Measurements from ENCODE around the gene KLHDC9. TPM values are rescaled to one million over a fixed set of nuclear protein-coding genes. Genes with fewer than 3 reads are reported as not detected.
A peak's percentile ranks its signal among the peaks of the same experiment; 100 is the strongest.

Gene KLHDC9
- total RNA-seq, 2 experiments from 2014 or later: 0.43 TPM; not detected in 1

- no peak for ATAC-seq
- Mint-ChIP-seq H3K4me3 (no peak overlapping the region), H3K36me3 (ENCODE audit: low read depth) (peaks cover 24% of the 10 kb centered on the region), H3K9me3 (no peaks in the 10 kb centered on the region), H3K4me1 (ENCODE audit: low read depth) (peaks cover 41% of the 10 kb centered on the region), H3K27ac (no peak overlapping the region), H3K27me3 (no peaks in the 10 kb centered on the region)
- ChIA-PET CTCF (interaction anchor here (1.0 to 9.4 kb wide), 8 partner anchors 12 to 103 kb away, joined by 3 to 200 read pairs (median 4); partner anchors contain the start of genes ARHGAP30 and USF1), POLR2A (interaction anchor here (1.1 to 8.2 kb wide), 7 partner anchors 18 to 62 kb away, joined by 3 to 57 read pairs (median 3); partner anchors contain the start of genes ARHGAP30, TSTD1 and USF1)
- intact Hi-C loops (cut with micrococcal nuclease): loop anchor here (5.0 kb wide), 1 partner anchor 33 kb away; the partner anchor contains the start of gene ARHGAP30
- no peak for DNase-seq
- no peak for TF ChIP-seq CTCF (IDR thresholded peaks at IDR 0.05)
Observed at GRCh38 chr1:161100556-161100955, 2.4 kb downstream of the KLHDC9 start.

GRCh38 chr1:161106431-161106830, 8.3 kb downstream of the KLHDC9 start:
- intact Hi-C loops (cut with micrococcal nuclease): no loop called here
- ATAC-seq: no peak
- no peak for DNase-seq
- H3K27me3 Mint-ChIP-seq: no peaks in the 10 kb centered on the region
- no peaks in the 10 kb centered on the region for H3K9me3 Mint-ChIP-seq
- TF ChIP-seq CTCF (IDR thresholded peaks at IDR 0.05): no peak
- H3K4me3 Mint-ChIP-seq: no peak overlapping the region
- H3K36me3 Mint-ChIP-seq (ENCODE audit: low read depth): peaks cover 28% of the 10 kb centered on the region
- ChIA-PET CTCF (interaction anchor here (1.6 to 2.1 kb wide), 2 partner anchors 8 to 9 kb away, joined by 6 read pairs; no protein-coding TSS in a partner anchor), POLR2A (interaction anchor here (1.0 to 2.4 kb wide), 3 partner anchors 8 to 38 kb away, joined by 3 to 12 read pairs (median 3); partner anchors contain the start of genes KLHDC9, NIT1 and PFDN2)
- H3K27ac Mint-ChIP-seq: peak overlapping the region; percentile 11
- peaks cover 27% of the 10 kb centered on the region for H3K4me1 Mint-ChIP-seq (ENCODE audit: low read depth)

GRCh38 chr1:161111117-161111516, 13.0 kb downstream of the KLHDC9 start:
- Mint-ChIP-seq H3K9me3 (no peaks in the 10 kb centered on the region), H3K27ac (peak overlapping the region; percentile 62), H3K27me3 (no peaks in the 10 kb centered on the region), H3K4me3 (no peak overlapping the region), H3K4me1 (ENCODE audit: low read depth) (peaks cover 50% of the 10 kb centered on the region), H3K36me3 (ENCODE audit: low read depth) (peaks cover 45% of the 10 kb centered on the region)
- ATAC-seq (no peak), DNase-seq (no peak)
- CTCF ChIA-PET: interaction anchor here (1.6 kb wide), 1 partner anchor 14 kb away, joined by 6 read pairs; no protein-coding TSS in a partner anchor
- intact Hi-C loops (cut with micrococcal nuclease): no loop called here
- POLR2A ChIA-PET: no interaction called here
- TF ChIP-seq CTCF (IDR thresholded peaks at IDR 0.05): no peak

- intact Hi-C loops (cut with micrococcal nuclease): no loop called here
- Mint-ChIP-seq H3K4me1 (ENCODE audit: low read depth) (peaks cover 49% of the 10 kb centered on the region), H3K9me3 (no peaks in the 10 kb centered on the region), H3K27me3 (no peaks in the 10 kb centered on the region), H3K27ac (peak overlapping the region; percentile 62), H3K4me3 (no peak overlapping the region), H3K36me3 (ENCODE audit: low read depth) (peaks cover 45% of the 10 kb centered on the region)
- TF ChIP-seq CTCF (IDR thresholded peaks at IDR 0.05): no peak
- DNase-seq (no peak), ATAC-seq (no peak)
- ChIA-PET POLR2A (interaction anchor here (0.6 to 1.5 kb wide), 2 partner anchors 11 to 65 kb away, joined by 3 to 6 read pairs; partner anchors contain the start of gene USF1), CTCF (interaction anchor here (1.3 to 1.6 kb wide), 2 partner anchors 9 to 14 kb away, joined by 4 to 6 read pairs; no protein-coding TSS in a partner anchor)
Observed at GRCh38 chr1:161111527-161111926, 13.4 kb downstream of the KLHDC9 start.

- no peaks in the 10 kb centered on the region for H3K27me3 Mint-ChIP-seq
- peaks cover 45% of the 10 kb centered on the region for H3K36me3 Mint-ChIP-seq (ENCODE audit: low read depth)
- intact Hi-C loops (cut with micrococcal nuclease): no loop called here
- no peaks in the 10 kb centered on the region for H3K9me3 Mint-ChIP-seq
- no peak for TF ChIP-seq CTCF (IDR thresholded peaks at IDR 0.05)
- ChIA-PET POLR2A (interaction anchor here (0.7 to 1.5 kb wide), 3 partner anchors 15 to 124 kb away, joined by 3 to 4 read pairs (median 3); no protein-coding TSS in a partner anchor), CTCF (interaction anchor here (1.3 to 4.5 kb wide), 3 partner anchors 8 to 16 kb away, joined by 3 to 30 read pairs (median 6); partner anchors contain the start of gene KLHDC9)
- no peak overlapping the region for H3K4me3 Mint-ChIP-seq
- peaks cover 56% of the 10 kb centered on the region for H3K4me1 Mint-ChIP-seq (ENCODE audit: low read depth)
- peak overlapping the region; percentile 92 for H3K27ac Mint-ChIP-seq
- no peak for DNase-seq
- no peak for ATAC-seq
Observed at GRCh38 chr1:161113915-161114314, 15.8 kb downstream of the KLHDC9 start.
